Endothelial cell (in vitro differentiated cells): ENCODE data around the gene FAM53B. TPM values are rescaled to one million over a fixed set of nuclear protein-coding genes. Genes with fewer than 3 reads are reported as not detected.

ENCODE experiments used
- DNase-seq: peaks from one replicate; pipeline ENCODE4 v3.0.0; 2021; ENCODE audit warnings: low spot score
- H3K27ac Mint-ChIP-seq: one replicate; pipeline ENCODE4 v1.8.0; 2021; ENCODE audit warnings: mixed read lengths, inconsistent platforms; ENCODE audit not compliant: unreplicated experiment
- H3K27me3 Mint-ChIP-seq: one replicate; pipeline ENCODE4 v1.8.0; 2021; ENCODE audit warnings: mild to moderate bottlenecking, moderate library complexity, mixed read lengths, inconsistent platforms; ENCODE audit not compliant: unreplicated experiment
- H3K36me3 Mint-ChIP-seq: one replicate; pipeline ENCODE4 v1.8.0; 2021; ENCODE audit warnings: mild to moderate bottlenecking, low read depth, mixed read lengths, inconsistent platforms; ENCODE audit not compliant: unreplicated experiment
- H3K4me1 Mint-ChIP-seq: one replicate; pipeline ENCODE4 v1.8.0; 2021; ENCODE audit warnings: mild to moderate bottlenecking, mixed read lengths, inconsistent platforms; ENCODE audit not compliant: unreplicated experiment
- H3K4me3 Mint-ChIP-seq: one replicate; pipeline ENCODE4 v1.8.0; 2021; ENCODE audit warnings: mild to moderate bottlenecking, mixed read lengths, inconsistent platforms; ENCODE audit not compliant: unreplicated experiment
- H3K9me3 Mint-ChIP-seq: one replicate; pipeline ENCODE4 v1.8.0; 2021; ENCODE audit warnings: mixed read lengths, inconsistent platforms; ENCODE audit not compliant: unreplicated experiment
- CTCF ChIP-seq: fragments of 200-600 bp; sonication (generic); IDR thresholded peaks from one replicate; pipeline ENCODE4 v1.5.0; 2021; ENCODE audit warnings: antibody characterized with exemption; ENCODE audit not compliant: unreplicated experiment
- total RNA-seq: library from RNA; stranded (reverse); fragmentation: NEBNext Ultra II Directional; extraction: Animal tissue kit (Norgen Biotek cat#: 25700); gene quantifications from one replicate; pipeline ENCODE4 v1.2.1, GENCODE V29; 2021; ENCODE audit not compliant: unreplicated experiment

Gene FAM53B
- total RNA-seq, 1 donor from 2014 or later: 21.0 TPM

- no peak for DNase-seq
- H3K27me3 Mint-ChIP-seq: no peaks in the 10 kb centered on the region
- no peaks in the 10 kb centered on the region for H3K36me3 Mint-ChIP-seq
- H3K4me1 Mint-ChIP-seq: no peaks in the 10 kb centered on the region
- H3K27ac Mint-ChIP-seq: no peak overlapping the region
- TF ChIP-seq CTCF: no peak
- H3K9me3 Mint-ChIP-seq: no peaks in the 10 kb centered on the region
- H3K4me3 Mint-ChIP-seq: no peak overlapping the region
Observed at GRCh38 chr10:124570646-124571045, 173.5 kb downstream of the FAM53B start.

GRCh38 chr10:124569623-124570470, 174.3 kb downstream of the FAM53B start:
- DNase-seq: no peak
- Mint-ChIP-seq H3K27ac (no peak overlapping the region), H3K27me3 (no peaks in the 10 kb centered on the region), H3K4me1 (no peaks in the 10 kb centered on the region), H3K36me3 (no peaks in the 10 kb centered on the region), H3K4me3 (no peak overlapping the region), H3K9me3 (no peaks in the 10 kb centered on the region)
- no peak for TF ChIP-seq CTCF

Other genes starting within 250 kb of the FAM53B start
- 12.5 TPM for gene EEF1AKMT2, start 47.5 kb upstream of the FAM53B start, total RNA-seq
- gene ABRAXAS2, start 57.4 kb upstream of the FAM53B start, total RNA-seq: 13.0 TPM
- gene ZRANB1, start 197.7 kb upstream of the FAM53B start, total RNA-seq: 22.4 TPM